ENCODE data around the gene FBXL7. TPM values are rescaled to one million over a fixed set of nuclear protein-coding genes. Genes with fewer than 3 reads are reported as not detected.

FBXL7 gene
- total and polyA plus RNA-seq, 9 of the 15 experiments (the other 6 are each of a cell fraction or from before 2014, with no cell fraction given), result 0.04 to 0.08 TPM; not detected in 7

GRCh38 chr5:15977851-15978250, 477.9 kb downstream of the FBXL7 start:
- Histone ChIP-seq H3K9me1 (ENCODE audit: control insufficient read depth, insufficient read depth, low read length) (no peaks in the 10 kb centered on the region), H2AFZ (ENCODE audit: low read depth, low read length) (no peak overlapping the region), H3K4me2 (ENCODE audit: insufficient read depth, low read length) (no peak overlapping the region), H3K79me2 (ENCODE audit: control insufficient read depth, insufficient read depth, low read length) (no peaks in the 10 kb centered on the region), H3K9ac (ENCODE audit: insufficient read depth in 1 of 2, low read depth in 2 of 2, low read length in 2 of 2) (no peak overlapping the region), H3K4me3 (no peak overlapping the region), H3K36me3 (ENCODE audit: control insufficient read depth, insufficient read depth, low read length) (no peaks in the 10 kb centered on the region), H4K20me1 (replicated peaks; ENCODE audit: control insufficient read depth, insufficient read depth, low read length) (no peaks in the 10 kb centered on the region), H3K9me3 (replicated peaks; ENCODE audit: control insufficient read depth, insufficient read depth, low read depth, low read length) (no peaks in the 10 kb centered on the region), H3K27me3 (ENCODE audit: control insufficient read depth in 2 of 2, insufficient read depth in 2 of 2, low read length in 2 of 2) (no peaks in the 10 kb centered on the region), H3K4me1 (replicated peaks in 1 of 2; ENCODE audit: control insufficient read depth in 2 of 2, insufficient read depth in 2 of 2, low read length in 2 of 2) (no peaks in the 10 kb centered on the region), H3K27ac (ENCODE audit: extremely low read depth, low read depth, low read length) (no peak overlapping the region)
- BruUV-seq (replicated peaks), result no TSS peak
- FAIRE-seq (no peak), DNase-seq (ENCODE audit: extremely low read depth in 1 of 4, low spot score in 3 of 4) (no peak), ATAC-seq (no peak)
- WGBS (ENCODE audit: insufficient coverage, low coverage, missing lambda C conversion rate), result 0% methylated on average over 4 of the region's 4 CpGs
- intact Hi-C loops (cut with micrococcal nuclease), result no loop called here
- no peak for TF ChIP-seq ZNF133 (CRISPR knock-in tag; IDR thresholded peaks at IDR 0.05)
- ChIA-PET CTCF (ENCODE audit: low intra/inter-chr PET ratio) (no interaction called here), POLR2A (no interaction called here)
- in situ Hi-C loops (cut with MboI), result no loop called here

DNA sequence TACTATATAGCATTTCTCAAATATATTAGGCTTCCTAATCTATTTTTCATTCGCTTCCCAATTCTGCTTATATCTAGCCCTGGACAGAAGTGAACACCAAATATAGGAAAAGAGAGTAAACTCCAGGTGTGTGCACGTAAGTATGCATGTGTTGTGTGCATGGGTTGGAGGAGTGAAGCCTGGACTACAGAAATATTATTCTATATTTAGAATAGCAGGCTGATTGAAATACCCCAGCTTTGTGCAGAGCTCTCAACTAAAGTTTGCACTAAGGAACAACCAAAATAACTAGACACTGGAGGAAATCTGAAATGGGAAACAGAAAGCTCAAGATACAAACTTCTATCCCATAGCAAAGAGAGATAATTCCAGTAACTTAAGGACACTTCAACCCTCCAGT, 480.9 kb downstream of the FBXL7 start:
- Histone ChIP-seq H3K27ac (ENCODE audit: extremely low read depth, low read depth, low read length) (no peak overlapping the region), H3K4me2 (ENCODE audit: insufficient read depth, low read length) (no peak overlapping the region), H3K36me3 (ENCODE audit: control insufficient read depth, insufficient read depth, low read length) (no peaks in the 10 kb centered on the region), H3K4me1 (replicated peaks in 1 of 2; ENCODE audit: control insufficient read depth in 2 of 2, insufficient read depth in 2 of 2, low read length in 2 of 2) (no peaks in the 10 kb centered on the region), H3K79me2 (ENCODE audit: control insufficient read depth, insufficient read depth, low read length) (no peaks in the 10 kb centered on the region), H3K9me3 (replicated peaks; ENCODE audit: control insufficient read depth, insufficient read depth, low read depth, low read length) (no peaks in the 10 kb centered on the region), H3K27me3 (ENCODE audit: control insufficient read depth in 2 of 2, insufficient read depth in 2 of 2, low read length in 2 of 2) (no peaks in the 10 kb centered on the region), H2AFZ (ENCODE audit: low read depth, low read length) (no peak overlapping the region), H3K9me1 (ENCODE audit: control insufficient read depth, insufficient read depth, low read length) (no peaks in the 10 kb centered on the region), H4K20me1 (replicated peaks; ENCODE audit: control insufficient read depth, insufficient read depth, low read length) (no peaks in the 10 kb centered on the region), H3K9ac (ENCODE audit: insufficient read depth in 1 of 2, low read depth in 2 of 2, low read length in 2 of 2) (no peak overlapping the region), H3K4me3 (no peak overlapping the region)
- ATAC-seq, result no peak
- no TSS peak for BruUV-seq (replicated peaks)
- WGBS (ENCODE audit: insufficient coverage, low coverage, missing lambda C conversion rate), result 3% methylated on average over 2 of the region's 2 CpGs
- in situ Hi-C loops (cut with MboI), result no loop called here
- intact Hi-C loops (cut with micrococcal nuclease), result no loop called here
- no peak for DNase-seq (ENCODE audit: extremely low read depth in 1 of 4, low spot score in 3 of 4)
- FAIRE-seq, result no peak
- POLR2A ChIA-PET, result no interaction called here
- CTCF ChIA-PET (ENCODE audit: low intra/inter-chr PET ratio), result no interaction called here
- no peak for TF ChIP-seq ZNF639 (CRISPR knock-in tag; conservative IDR thresholded peaks at IDR 0.05 in 1 of 2, IDR thresholded peaks at IDR 0.05 in 1 of 2)
- no peak for TF ChIP-seq USF2 (CRISPR knock-in tag; IDR thresholded peaks at IDR 0.05)
- TF ChIP-seq ATF4 (CRISPR knock-in tag; IDR thresholded peaks at IDR 0.05), result no peak
- no peak for TF ChIP-seq SNRNP70 (optimal IDR thresholded peaks at IDR 0.05; ENCODE audit: low read depth, low read length)
- TF ChIP-seq MEF2A (IDR thresholded peaks at IDR 0.05; ENCODE audit: control insufficient read depth, low read depth, low read length), result no peak
- no peak for TF ChIP-seq ASH1L (IDR thresholded peaks at IDR 0.05; ENCODE audit: borderline replicate concordance, low read depth, partially characterized antibody)
- TF ChIP-seq ZNF785 (CRISPR knock-in tag; IDR thresholded peaks at IDR 0.05), result no peak
- no peak for TF ChIP-seq YY1 (IDR thresholded peaks at IDR 0.05; ENCODE audit: borderline replicate concordance in 1 of 3, control insufficient read depth in 1 of 3, extremely low read depth in 1 of 3, insufficient read depth in 3 of 3, insufficient read length in 1 of 3, insufficient replicate concordance in 2 of 3, low read depth in 1 of 3, low read length in 2 of 3)
- no peak for TF ChIP-seq XRCC4 (IDR thresholded peaks at IDR 0.05; ENCODE audit: extremely low read depth, insufficient read depth, insufficient read length)
- no peak for TF ChIP-seq EZH2 (IDR thresholded peaks at IDR 0.05; ENCODE audit: borderline replicate concordance, low read depth, low read length)
- TF ChIP-seq DPF2 (IDR thresholded peaks at IDR 0.05), result no peak
- no peak for TF ChIP-seq HNRNPUL1 (IDR thresholded peaks at IDR 0.05; ENCODE audit: low read length)

Data from K562 (cell line).